Stimulated activated CD4-positive, alpha-beta T cell treated with anti-CD3 and anti-CD28 coated beads, Interleukin-2, amount 100 ng/mL, for 48 hours (primary cell): ENCODE measurements around the gene SMC1B.
"Not testable (repeated sequence)": the region's sequence is repeated elsewhere in the genome, so short reads cannot be mapped to it uniquely, and the experiment has no call there.

ENCODE experiments used
- DNase-seq, 2 donors: peaks; one replicate each; pipeline ENCODE4 v3.0.0-alpha.2; 2020

SMC1B gene

GRCh38 chr22:45295492-45295891 lies 117.9 kb downstream of the SMC1B start:
- DNase-seq = no peak

- not testable (repeated sequence) for DNase-seq
Measured at GRCh38 chr22:45295004-45295403, 118.4 kb downstream of the SMC1B start.
